Measurements from ENCODE around the gene TMEM205. TPM values are rescaled to one million over a fixed set of nuclear protein-coding genes. Genes with fewer than 3 reads are reported as not detected.
"Not testable (repeated sequence)": the region's sequence is repeated elsewhere in the genome, so short reads cannot be mapped to it uniquely, and the experiment has no call there.

Gene TMEM205
- total and polyA plus RNA-seq, 9 donors = 40.1 to 53.6 (median 45.6) TPM

GRCh38 chr19:11380653-11381537, 34.8 kb upstream of the TMEM205 start:
- Histone ChIP-seq H3K4me1 (ENCODE audit: control insufficient read depth, insufficient read depth, low read length) (peaks cover 36% of the 10 kb centered on the region), H3K4me3 (ENCODE audit: low read length) (peak overlapping the region; percentile 84), H3K36me3 (ENCODE audit: control insufficient read depth, insufficient read depth, low read length) (peaks cover 6% of the 10 kb centered on the region), H3K27ac (ENCODE audit: low read length) (peak overlapping the region; percentile 84), H3K27me3 (ENCODE audit: control insufficient read depth, insufficient read depth, low read length) (peaks cover 32% of the 10 kb centered on the region), H3K9me3 (replicated peaks; ENCODE audit: control insufficient read depth, low read depth, low read length) (no peaks in the 10 kb centered on the region)
- DNase-seq = peak; percentile 99
- 2% methylated on average over 52 of the region's 54 CpGs for WGBS (ENCODE audit: insufficient coverage)

DNA sequence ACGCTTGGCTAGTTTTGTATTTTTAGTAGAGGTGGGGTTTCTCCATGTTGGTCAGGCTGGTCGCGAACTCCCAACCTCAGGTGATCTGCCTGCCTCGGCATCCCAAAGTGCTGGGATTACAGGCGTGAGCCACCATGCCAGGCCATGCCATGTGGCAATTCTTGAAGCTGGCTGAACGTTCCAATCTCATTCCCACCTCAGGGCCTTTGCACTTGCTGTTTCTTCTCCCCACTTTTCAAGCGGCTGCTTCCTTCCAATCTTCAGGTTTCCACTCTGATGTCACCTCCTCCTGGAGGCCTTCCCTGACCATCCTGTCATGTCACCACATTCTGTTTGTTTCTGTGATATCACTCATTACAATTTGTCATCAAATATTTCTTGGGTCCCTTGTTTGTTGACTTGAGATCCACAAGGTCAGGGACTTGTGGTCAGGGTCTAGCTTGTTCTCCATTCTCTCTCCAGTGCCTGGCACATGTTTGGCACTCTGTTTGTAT, 33.8 kb upstream of the TMEM205 start:
- Histone ChIP-seq H3K27ac (ENCODE audit: low read length) (no peak overlapping the region), H3K4me3 (ENCODE audit: low read length) (no peak overlapping the region), H3K36me3 (ENCODE audit: control insufficient read depth, insufficient read depth, low read length) (peaks cover 6% of the 10 kb centered on the region), H3K9me3 (replicated peaks; ENCODE audit: control insufficient read depth, low read depth, low read length) (no peaks in the 10 kb centered on the region), H3K4me1 (ENCODE audit: control insufficient read depth, insufficient read depth, low read length) (peaks cover 44% of the 10 kb centered on the region), H3K27me3 (ENCODE audit: control insufficient read depth, insufficient read depth, low read length) (peaks cover 32% of the 10 kb centered on the region)
- no peak for DNase-seq
- 94% methylated on average over 6 of the region's 7 CpGs for WGBS (ENCODE audit: insufficient coverage)

- DNase-seq; H3K9me3 ChIP-seq (replicated peaks; ENCODE audit: control insufficient read depth, low read depth, low read length); H3K36me3 ChIP-seq (ENCODE audit: control insufficient read depth, insufficient read depth, low read length); H3K27ac ChIP-seq (ENCODE audit: low read length); H3K4me3 ChIP-seq (ENCODE audit: low read length): not testable (repeated sequence)
- WGBS (ENCODE audit: insufficient coverage) = 83% methylated on average over 9 of the region's 14 CpGs
- peaks cover 31% of the 10 kb centered on the region for H3K27me3 ChIP-seq (ENCODE audit: control insufficient read depth, insufficient read depth, low read length)
- H3K4me1 ChIP-seq (ENCODE audit: control insufficient read depth, insufficient read depth, low read length) = peaks cover 44% of the 10 kb centered on the region
These were observed 33.3 kb upstream of the TMEM205 start for GRCh38 chr19:11379269-11379845.

- peaks cover 42% of the 10 kb centered on the region for H3K4me1 ChIP-seq (ENCODE audit: control insufficient read depth, insufficient read depth, low read length)
- no peak overlapping the region for H3K4me3 ChIP-seq (ENCODE audit: low read length)
- peaks cover 6% of the 10 kb centered on the region for H3K36me3 ChIP-seq (ENCODE audit: control insufficient read depth, insufficient read depth, low read length)
- no peak overlapping the region for H3K27ac ChIP-seq (ENCODE audit: low read length)
- H3K9me3 ChIP-seq (replicated peaks; ENCODE audit: control insufficient read depth, low read depth, low read length) = no peaks in the 10 kb centered on the region
- DNase-seq = no peak
- peaks cover 23% of the 10 kb centered on the region for H3K27me3 ChIP-seq (ENCODE audit: control insufficient read depth, insufficient read depth, low read length)
- 23% methylated on average over 6 of the region's 8 CpGs for WGBS (ENCODE audit: insufficient coverage)
These were observed 32.5 kb upstream of the TMEM205 start for GRCh38 chr19:11378319-11379189.

DNA sequence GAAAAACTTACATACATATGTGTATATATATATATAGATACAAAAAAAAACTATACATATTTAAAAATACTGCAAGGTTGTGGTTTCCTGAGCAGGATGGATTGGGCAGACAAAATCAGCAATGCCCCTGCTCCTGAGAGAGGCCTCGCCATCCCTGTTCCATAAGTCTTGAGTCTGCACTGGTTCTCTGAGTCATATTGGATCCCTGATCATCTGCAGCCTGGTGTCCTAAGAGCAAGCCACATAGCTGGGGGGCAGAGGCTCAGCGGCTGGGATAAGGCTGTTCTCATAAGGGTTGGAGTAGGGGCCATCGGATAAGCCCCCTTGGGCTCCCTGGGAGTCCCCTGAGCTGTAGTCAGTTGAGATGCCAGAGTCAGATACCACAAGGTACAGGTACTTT, 31.7 kb upstream of the TMEM205 start:
- Histone ChIP-seq H3K9me3 (replicated peaks; ENCODE audit: control insufficient read depth, low read depth, low read length) (no peaks in the 10 kb centered on the region), H3K4me1 (ENCODE audit: control insufficient read depth, insufficient read depth, low read length) (peaks cover 34% of the 10 kb centered on the region), H3K27me3 (ENCODE audit: control insufficient read depth, insufficient read depth, low read length) (peaks cover 15% of the 10 kb centered on the region), H3K4me3 (ENCODE audit: low read length) (no peak overlapping the region), H3K27ac (ENCODE audit: low read length) (no peak overlapping the region), H3K36me3 (ENCODE audit: control insufficient read depth, insufficient read depth, low read length) (peaks cover 6% of the 10 kb centered on the region)
- WGBS (ENCODE audit: insufficient coverage) = 97% methylated on average over 2 of the region's 3 CpGs
- DNase-seq = no peak

DNA sequence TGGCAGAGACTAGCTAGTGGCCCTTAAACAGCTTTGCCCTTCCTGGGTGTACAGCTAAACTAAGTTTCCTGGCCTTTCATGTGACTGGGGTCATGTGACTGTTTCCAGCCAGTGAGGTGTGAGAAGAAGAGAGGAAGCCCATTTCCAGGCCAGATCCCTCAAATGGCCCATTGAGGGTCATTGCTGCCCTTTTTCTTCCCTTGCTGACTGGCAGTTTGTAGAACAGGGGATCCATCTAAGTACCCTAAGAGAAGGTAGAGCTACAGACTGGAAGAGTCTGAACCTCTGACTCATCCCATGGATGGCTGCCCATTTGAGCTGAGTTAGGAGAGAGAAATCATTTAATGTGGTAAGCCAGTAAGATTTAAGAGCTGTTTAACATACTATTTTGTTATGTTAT, 31.2 kb upstream of the TMEM205 start:
- DNase-seq = peak; percentile 56
- Histone ChIP-seq H3K27ac (ENCODE audit: low read length) (peak overlapping the region; percentile 13), H3K9me3 (replicated peaks; ENCODE audit: control insufficient read depth, low read depth, low read length) (no peaks in the 10 kb centered on the region), H3K4me3 (ENCODE audit: low read length) (no peak overlapping the region), H3K27me3 (ENCODE audit: control insufficient read depth, insufficient read depth, low read length) (peaks cover 10% of the 10 kb centered on the region), H3K36me3 (ENCODE audit: control insufficient read depth, insufficient read depth, low read length) (peaks cover 6% of the 10 kb centered on the region), H3K4me1 (ENCODE audit: control insufficient read depth, insufficient read depth, low read length) (peaks cover 32% of the 10 kb centered on the region)

GRCh38 chr19:11375143-11375948, 29.3 kb upstream of the TMEM205 start:
- H3K36me3 ChIP-seq (ENCODE audit: control insufficient read depth, insufficient read depth, low read length) = peaks cover 6% of the 10 kb centered on the region
- peak overlapping the region; percentile 86 for H3K4me3 ChIP-seq (ENCODE audit: low read length)
- H3K4me1 ChIP-seq (ENCODE audit: control insufficient read depth, insufficient read depth, low read length) = peaks cover 19% of the 10 kb centered on the region
- no peak for DNase-seq
- H3K27me3 ChIP-seq (ENCODE audit: control insufficient read depth, insufficient read depth, low read length) = no peaks in the 10 kb centered on the region
- 18% methylated on average over 20 of the region's 27 CpGs for WGBS (ENCODE audit: insufficient coverage)
- no peaks in the 10 kb centered on the region for H3K9me3 ChIP-seq (replicated peaks; ENCODE audit: control insufficient read depth, low read depth, low read length)
- H3K27ac ChIP-seq (ENCODE audit: low read length) = peak overlapping the region; percentile 94

GRCh38 chr19:11374433-11375142, 28.5 kb upstream of the TMEM205 start, which contains the start of gene SWSAP1:
Gene SWSAP1, plus strand, starts transcription at chr19:11374666. Its CDS starts 15 bp downstream, at chr19:11374681.
- peaks cover 6% of the 10 kb centered on the region for H3K36me3 ChIP-seq (ENCODE audit: control insufficient read depth, insufficient read depth, low read length)
- H3K4me3 ChIP-seq (ENCODE audit: low read length) = peak within 1 kb of the TSS; percentile 86
- H3K4me1 ChIP-seq (ENCODE audit: control insufficient read depth, insufficient read depth, low read length) = peaks cover 18% of the 10 kb centered on the region
- no peaks in the 10 kb centered on the region for H3K9me3 ChIP-seq (replicated peaks; ENCODE audit: control insufficient read depth, low read depth, low read length)
- DNase-seq = peak; percentile 100
- peak within 1 kb of the TSS; percentile 100 for H3K27ac ChIP-seq (ENCODE audit: low read length)
- under 1% methylated on average over 43 of the region's 44 CpGs for WGBS (ENCODE audit: insufficient coverage)
- H3K27me3 ChIP-seq (ENCODE audit: control insufficient read depth, insufficient read depth, low read length) = no peaks in the 10 kb centered on the region

DNA sequence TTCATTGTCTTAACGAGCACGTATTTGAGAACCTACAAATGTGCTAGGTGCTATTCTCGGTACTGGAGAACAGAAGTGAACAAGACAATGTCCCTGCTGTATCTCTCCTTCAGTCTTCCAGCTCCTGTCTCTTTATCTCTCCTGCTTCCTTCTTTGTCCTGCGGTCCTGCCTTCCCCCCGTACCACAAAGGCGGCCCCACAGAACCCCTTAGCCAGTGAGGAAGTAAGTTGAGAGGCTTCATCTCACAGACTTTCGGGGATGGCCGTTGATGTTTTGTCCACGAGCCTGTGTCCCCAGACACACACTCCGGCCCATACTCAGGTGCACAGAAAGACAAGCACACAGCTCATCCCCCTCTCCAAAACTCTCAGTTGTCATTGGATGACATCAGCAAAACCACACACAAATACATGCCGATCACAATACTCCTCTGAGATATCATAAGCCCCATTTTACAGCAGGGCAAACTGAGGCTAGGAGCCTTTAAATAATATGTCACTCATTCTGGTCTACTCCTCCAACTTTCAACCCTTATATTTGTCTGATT, 27.9 kb upstream of the TMEM205 start:
- no peaks in the 10 kb centered on the region for H3K27me3 ChIP-seq (ENCODE audit: control insufficient read depth, insufficient read depth, low read length)
- no peaks in the 10 kb centered on the region for H3K9me3 ChIP-seq (replicated peaks; ENCODE audit: control insufficient read depth, low read depth, low read length)
- 37% methylated on average over 5 of the region's 11 CpGs for WGBS (ENCODE audit: insufficient coverage)
- H3K4me1 ChIP-seq (ENCODE audit: control insufficient read depth, insufficient read depth, low read length) = peaks cover 18% of the 10 kb centered on the region
- H3K36me3 ChIP-seq (ENCODE audit: control insufficient read depth, insufficient read depth, low read length) = peaks cover 6% of the 10 kb centered on the region
- H3K4me3 ChIP-seq (ENCODE audit: low read length) = peak overlapping the region; percentile 86
- DNase-seq = no peak
- H3K27ac ChIP-seq (ENCODE audit: low read length) = peak overlapping the region; percentile 100

Measured in muscle of leg (tissue), 11 donors.